OCI-LY3 (cell line): ENCODE results near the gene CEACAM1.

Source experiments
- H2AFZ ChIP-seq: fragments of 200-600, 300-600 bp; shearing (Covaris generic); 2 replicates; pipeline ENCODE4 v1.6.0; 2014; ENCODE audit warnings: antibody characterized with exemption, low read depth, low read length
- H3K27ac ChIP-seq: fragments of 200-600, 300-600 bp; sonication (generic); 2 replicates; pipeline ENCODE4 v1.5.1; 2014; ENCODE audit warnings: mild to moderate bottlenecking, low read length, moderate library complexity, mixed read lengths
- H3K27me3 ChIP-seq: fragments of 200-600, 300-600 bp; sonication (generic); 2 replicates; pipeline ENCODE4 v1.6.1; 2014; ENCODE audit warnings: low read depth, low read length, mixed read lengths
- H3K36me3 ChIP-seq: fragments of 200-600, 300-600 bp; sonication (generic); replicated peaks from 2 replicates; pipeline ENCODE3; 2014; ENCODE audit warnings: low read depth, low read length, mixed read lengths
- H3K4me1 ChIP-seq: fragments of 300-600, 200-600 bp; sonication (generic); 2 replicates; pipeline ENCODE4 v1.6.1; 2014; ENCODE audit warnings: low read length, mixed read lengths
- H3K4me2 ChIP-seq: fragments of 200-600, 300-600 bp; sonication (generic); 2 replicates; pipeline ENCODE4 v1.6.1; 2014; ENCODE audit warnings: low read length, mixed read lengths
- H3K4me3 ChIP-seq: fragments of 300-600, 200-600 bp; sonication (generic); 2 replicates; pipeline ENCODE4 v1.5.1; 2014; ENCODE audit warnings: antibody characterized with exemption, mild to moderate bottlenecking, low read length, moderate library complexity
- H3K79me2 ChIP-seq: fragments of 300-600, 200-600 bp; shearing (Covaris generic); 2 replicates; pipeline ENCODE4 v1.6.1; 2014; ENCODE audit warnings: mild to moderate bottlenecking, low read length, mixed read lengths
- H3K9ac ChIP-seq: fragments of 300-600, 200-600 bp; shearing (Covaris generic); 2 replicates; pipeline ENCODE4 v1.6.0; 2014; ENCODE audit warnings: mild to moderate bottlenecking, low read length, moderate library complexity
- H3K9me3 ChIP-seq: fragments of 200-600, 300-600 bp; shearing (Covaris generic); 2 replicates; pipeline ENCODE4 v1.6.1; 2014; ENCODE audit warnings: low read length, mixed read lengths; ENCODE audit not compliant: insufficient read depth
- H4K20me1 ChIP-seq: fragments of 200-600, 300-600 bp; sonication (generic); 2 replicates; pipeline ENCODE4 v1.6.1; 2016; ENCODE audit warnings: low read length, mixed read lengths; ENCODE audit not compliant: insufficient read depth
- EZH2phosphoT487 ChIP-seq: fragments of 200-600 bp; shearing (Covaris generic); IDR thresholded peaks from 2 replicates; pipeline ENCODE4 v1.6.1; 2018; ENCODE audit warnings: antibody characterized with exemption, mixed run types, low read depth
- TF ChIP-seq, protein P1 (sequence below): fragments of 200-600, 300-600 bp; sonication (generic); IDR thresholded peaks from 2 replicates; pipeline ENCODE4 v1.5.1; 2014; ENCODE audit warnings: antibody characterized with exemption, low read length, low read depth

The CEACAM1 gene

DNA sequence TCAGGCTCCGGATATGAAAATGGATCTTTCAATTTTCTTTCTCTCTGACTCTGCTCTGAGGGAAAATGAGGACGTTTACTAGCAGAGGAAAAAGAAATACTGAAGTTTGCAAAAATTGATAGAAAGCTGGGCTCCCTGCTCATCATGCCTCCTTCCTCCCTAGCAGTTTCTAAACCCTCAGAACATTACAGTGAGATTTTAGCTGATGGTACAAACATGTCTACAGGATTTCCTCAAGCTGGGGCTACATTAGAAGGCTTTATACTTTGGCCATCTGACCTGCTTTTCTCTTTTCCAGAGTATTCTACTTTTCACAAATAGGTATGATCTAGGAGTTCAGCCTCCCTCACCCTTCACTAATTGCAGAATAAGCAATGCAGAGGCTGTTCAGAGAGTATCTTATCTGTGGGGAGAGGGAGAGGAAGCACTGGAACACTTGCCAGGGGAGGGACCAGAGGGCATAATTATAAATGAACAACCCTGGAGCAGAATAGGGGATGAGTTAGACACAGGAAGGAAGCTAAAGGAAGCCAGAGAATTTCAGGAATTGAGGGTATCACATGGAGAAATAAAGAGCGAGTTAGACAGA is 30.0 kb downstream of the CEACAM1 start:
- H3K36me3 ChIP-seq = no peaks in the 10 kb centered on the region
- no peak for TF ChIP-seq EZH2phosphoT487
- TF ChIP-seq, protein P1, sequence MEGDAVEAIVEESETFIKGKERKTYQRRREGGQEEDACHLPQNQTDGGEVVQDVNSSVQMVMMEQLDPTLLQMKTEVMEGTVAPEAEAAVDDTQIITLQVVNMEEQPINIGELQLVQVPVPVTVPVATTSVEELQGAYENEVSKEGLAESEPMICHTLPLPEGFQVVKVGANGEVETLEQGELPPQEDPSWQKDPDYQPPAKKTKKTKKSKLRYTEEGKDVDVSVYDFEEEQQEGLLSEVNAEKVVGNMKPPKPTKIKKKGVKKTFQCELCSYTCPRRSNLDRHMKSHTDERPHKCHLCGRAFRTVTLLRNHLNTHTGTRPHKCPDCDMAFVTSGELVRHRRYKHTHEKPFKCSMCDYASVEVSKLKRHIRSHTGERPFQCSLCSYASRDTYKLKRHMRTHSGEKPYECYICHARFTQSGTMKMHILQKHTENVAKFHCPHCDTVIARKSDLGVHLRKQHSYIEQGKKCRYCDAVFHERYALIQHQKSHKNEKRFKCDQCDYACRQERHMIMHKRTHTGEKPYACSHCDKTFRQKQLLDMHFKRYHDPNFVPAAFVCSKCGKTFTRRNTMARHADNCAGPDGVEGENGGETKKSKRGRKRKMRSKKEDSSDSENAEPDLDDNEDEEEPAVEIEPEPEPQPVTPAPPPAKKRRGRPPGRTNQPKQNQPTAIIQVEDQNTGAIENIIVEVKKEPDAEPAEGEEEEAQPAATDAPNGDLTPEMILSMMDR = no peak
- H3K79me2 ChIP-seq = no peaks in the 10 kb centered on the region
- H3K27me3 ChIP-seq = no peaks in the 10 kb centered on the region
- H3K4me2 ChIP-seq = peak overlapping the region; percentile 70
- no peaks in the 10 kb centered on the region for H4K20me1 ChIP-seq
- H3K4me3 ChIP-seq = peak overlapping the region; percentile 40
- peak overlapping the region; percentile 42 for H3K27ac ChIP-seq
- no peaks in the 10 kb centered on the region for H3K9me3 ChIP-seq
- peak overlapping the region; percentile 56 for H2AFZ ChIP-seq
- H3K4me1 ChIP-seq = peaks cover 26% of the 10 kb centered on the region
- H3K9ac ChIP-seq = peak overlapping the region; percentile 41; the same call in 1 of the 2 replicates

DNA sequence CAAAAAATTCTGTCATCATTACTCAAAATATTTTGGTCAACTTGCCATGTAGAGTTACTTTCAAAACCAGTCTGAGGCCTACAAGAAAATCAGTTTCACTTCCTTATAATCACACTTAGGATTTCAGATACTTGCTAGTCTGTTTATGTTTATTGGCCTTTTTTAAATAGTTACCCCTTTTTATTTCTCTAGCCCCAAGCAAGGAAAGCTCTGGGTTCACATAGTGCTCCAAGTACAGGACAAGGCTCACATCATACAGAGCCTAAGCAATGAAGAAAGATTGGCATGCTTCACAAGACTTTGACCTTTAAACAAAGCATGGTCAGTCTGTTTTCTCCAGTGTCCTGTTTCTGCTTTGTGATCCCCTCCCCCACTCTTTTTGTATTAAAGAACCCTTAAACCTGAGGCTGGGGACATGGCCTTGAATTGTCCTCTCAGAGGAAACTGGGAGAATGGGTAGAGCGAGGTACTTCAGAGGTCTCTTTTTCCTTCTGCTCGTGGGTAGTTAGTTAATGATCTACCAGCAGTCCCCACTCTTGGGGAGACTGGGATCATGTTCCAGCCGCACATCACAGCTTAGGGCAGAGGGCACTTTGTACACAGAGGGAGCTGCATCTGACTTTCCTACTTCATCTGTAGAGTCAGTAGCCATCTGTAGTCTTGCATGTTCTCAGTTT is 30.7 kb downstream of the CEACAM1 start:
- Histone ChIP-seq H3K4me2 (peak overlapping the region; percentile 70), H3K27me3 (no peaks in the 10 kb centered on the region), H2AFZ (peak overlapping the region; percentile 56), H3K79me2 (no peaks in the 10 kb centered on the region), H3K4me3 (peak overlapping the region; percentile 40), H3K4me1 (peaks cover 26% of the 10 kb centered on the region), H3K36me3 (no peaks in the 10 kb centered on the region), H3K9me3 (no peaks in the 10 kb centered on the region), H3K9ac (peak overlapping the region; percentile 41), H3K27ac (peak overlapping the region; percentile 42), H4K20me1 (no peaks in the 10 kb centered on the region)
- TF ChIP-seq EZH2phosphoT487 = no peak
- TF ChIP-seq, protein P1 = no peak

DNA sequence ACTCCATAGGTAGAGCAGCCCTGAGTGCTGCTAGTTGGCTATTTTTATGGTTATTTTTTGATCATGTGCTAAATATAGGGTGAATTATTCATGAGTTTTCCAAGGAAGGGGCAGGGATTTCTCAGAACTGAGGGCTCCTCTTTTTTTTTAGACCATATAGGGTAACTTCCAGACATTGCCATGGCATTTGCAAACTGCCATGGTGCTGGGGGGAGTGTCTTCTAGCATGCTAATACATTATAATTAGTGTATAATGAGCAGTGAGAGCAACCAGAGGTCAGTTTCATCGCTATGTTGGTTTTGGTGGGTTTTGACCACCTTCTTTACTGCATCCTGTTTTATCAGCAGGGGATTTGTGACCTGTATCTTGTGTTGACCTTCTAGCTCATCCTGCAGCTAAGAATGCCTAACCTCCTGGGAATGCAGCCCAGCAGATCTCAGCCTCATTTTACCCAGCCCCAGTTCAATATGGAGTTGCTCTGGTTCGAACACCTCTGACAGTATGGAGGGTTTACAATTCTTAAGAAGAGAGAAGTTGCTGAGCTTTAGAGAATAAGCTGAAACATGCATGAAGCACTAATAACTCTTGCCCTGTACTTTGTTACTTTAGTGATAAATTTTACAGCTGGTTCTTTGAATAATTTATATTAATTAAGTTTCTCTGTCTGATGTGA is 31.7 kb downstream of the CEACAM1 start:
- Histone ChIP-seq H3K4me3 (no peak overlapping the region), H3K4me2 (peak overlapping the region; percentile 70; the same call in 1 of the 2 replicates), H3K27me3 (no peaks in the 10 kb centered on the region), H2AFZ (no peak overlapping the region), H3K9ac (no peak overlapping the region), H3K79me2 (no peaks in the 10 kb centered on the region), H3K36me3 (no peaks in the 10 kb centered on the region), H3K27ac (peak overlapping the region; percentile 42), H3K9me3 (no peaks in the 10 kb centered on the region), H3K4me1 (peaks cover 26% of the 10 kb centered on the region), H4K20me1 (no peaks in the 10 kb centered on the region)
- TF ChIP-seq EZH2phosphoT487 = no peak
- TF ChIP-seq, protein P1 = no peak

DNA sequence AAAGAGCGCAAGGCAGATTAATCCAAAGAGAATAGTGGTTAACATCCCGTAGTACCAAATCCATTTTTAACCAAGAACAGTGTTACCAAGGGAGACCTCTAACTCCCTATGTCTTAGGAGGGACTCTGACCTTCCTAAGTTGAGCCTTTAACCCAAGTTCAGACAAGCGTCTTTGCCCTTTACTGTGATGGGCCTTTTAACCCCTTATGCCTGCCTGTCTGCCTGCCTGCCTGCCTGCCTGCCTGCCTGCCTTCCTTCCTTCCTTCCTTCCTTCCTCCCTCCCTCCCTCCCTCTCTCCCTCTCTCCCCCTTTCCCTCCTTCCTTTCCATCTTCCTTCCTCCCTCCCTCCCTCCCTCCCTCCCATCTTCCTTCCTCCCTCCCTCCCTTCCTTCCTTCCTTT is 32.6 kb downstream of the CEACAM1 start:
- Histone ChIP-seq H3K4me2 (no peak overlapping the region), H3K4me1 (peaks cover 26% of the 10 kb centered on the region), H3K79me2 (no peaks in the 10 kb centered on the region), H2AFZ (no peak overlapping the region), H4K20me1 (no peaks in the 10 kb centered on the region), H3K27me3 (no peaks in the 10 kb centered on the region), H3K36me3 (no peaks in the 10 kb centered on the region), H3K27ac (no peak overlapping the region), H3K4me3 (no peak overlapping the region), H3K9ac (no peak overlapping the region), H3K9me3 (no peaks in the 10 kb centered on the region)
- TF ChIP-seq EZH2phosphoT487 = no peak
- TF ChIP-seq, protein P1 = no peak
